ENCODE results near the gene QRICH1. TPM values are rescaled to one million over a fixed set of nuclear protein-coding genes. Genes with fewer than 3 reads are reported as not detected.

Gene QRICH1
- total and polyA plus RNA-seq, 2 donors: 53.3 to 75.8 TPM

DNA sequence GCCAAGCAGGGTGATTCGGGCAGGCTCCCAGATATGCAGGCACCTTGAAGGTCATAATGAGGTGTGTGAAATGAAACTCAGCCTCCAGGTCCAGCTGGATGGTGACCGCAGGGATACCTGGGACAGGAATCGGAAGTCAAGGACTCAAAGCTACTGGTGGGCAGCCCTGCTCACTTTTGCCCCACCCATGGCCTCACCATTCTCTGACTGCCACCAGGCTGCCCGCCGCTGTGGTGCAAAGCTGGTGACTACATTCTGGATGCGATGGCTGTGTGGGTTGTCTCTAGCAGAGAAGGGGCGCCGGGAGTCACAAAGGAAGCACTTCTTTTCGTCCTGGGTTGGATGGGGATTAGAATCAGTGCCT, 38.2 kb upstream of the QRICH1 start:
- no peak for DNase-seq (ENCODE audit: low read depth in 6 of 9, low spot score in 9 of 9)
- no peaks in the 10 kb centered on the region for H3K36me3 ChIP-seq (ENCODE audit: control insufficient read depth in 2 of 2, insufficient read depth in 2 of 2, low read length in 1 of 2)
- peaks cover 0 to 24% of the 10 kb centered on the region in 2 donors for H3K27me3 ChIP-seq (ENCODE audit: control insufficient read depth in 2 of 2, insufficient read depth in 1 of 2, low read length in 1 of 2)
- peaks cover 0 to 6% of the 10 kb centered on the region in 2 donors for H3K4me1 ChIP-seq (ENCODE audit: control insufficient read depth in 2 of 2, insufficient read depth in 2 of 2, low read length in 2 of 2)
- 96% methylated on average over 9 of the region's 9 CpGs for WGBS
- H3K27ac ChIP-seq (ENCODE audit: low read depth in 1 of 2, low read length in 1 of 2): no peak overlapping the region
- H3K9me3 ChIP-seq (ENCODE audit: control insufficient read depth in 2 of 2, insufficient read depth in 1 of 2, low read length in 1 of 2): no peaks in the 10 kb centered on the region
- peak overlapping the region in 1 of 2 donors; percentile 38 for H3K4me3 ChIP-seq (ENCODE audit: low read length in 2 of 2)

DNA sequence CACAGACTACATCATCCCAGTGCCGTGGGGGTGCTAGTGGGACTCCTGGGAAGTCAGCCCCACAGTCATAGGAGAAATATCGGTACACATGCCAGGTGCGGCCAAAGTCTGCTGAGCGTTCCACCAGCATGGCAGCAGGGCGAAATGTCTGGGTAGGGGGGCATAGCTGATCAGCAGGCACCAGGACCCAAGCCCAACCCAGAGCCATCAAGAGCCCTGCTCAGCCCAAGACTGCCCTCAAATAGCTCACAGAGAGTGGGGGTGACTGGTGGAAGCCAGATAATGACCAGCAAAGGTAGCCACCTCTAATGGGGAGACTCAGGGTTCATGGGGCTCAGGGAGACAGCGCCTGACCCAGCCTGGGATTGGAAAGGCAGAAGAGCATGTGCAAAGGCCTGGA, 37.7 kb upstream of the QRICH1 start:
- Histone ChIP-seq H3K36me3 (ENCODE audit: control insufficient read depth in 2 of 2, insufficient read depth in 2 of 2, low read length in 1 of 2) (no peaks in the 10 kb centered on the region), H3K4me1 (ENCODE audit: control insufficient read depth in 2 of 2, insufficient read depth in 2 of 2, low read length in 2 of 2) (peaks cover 0 to 6% of the 10 kb centered on the region in 2 donors), H3K27ac (ENCODE audit: low read depth in 1 of 2, low read length in 1 of 2) (no peak overlapping the region), H3K4me3 (ENCODE audit: low read length in 2 of 2) (no peak overlapping the region), H3K27me3 (ENCODE audit: control insufficient read depth in 2 of 2, insufficient read depth in 1 of 2, low read length in 1 of 2) (peaks cover 0 to 24% of the 10 kb centered on the region in 2 donors), H3K9me3 (ENCODE audit: control insufficient read depth in 2 of 2, insufficient read depth in 1 of 2, low read length in 1 of 2) (no peaks in the 10 kb centered on the region)
- over 99% methylated on average over 6 of the region's 6 CpGs for WGBS
- DNase-seq (ENCODE audit: low read depth in 6 of 9, low spot score in 9 of 9): no peak

DNA sequence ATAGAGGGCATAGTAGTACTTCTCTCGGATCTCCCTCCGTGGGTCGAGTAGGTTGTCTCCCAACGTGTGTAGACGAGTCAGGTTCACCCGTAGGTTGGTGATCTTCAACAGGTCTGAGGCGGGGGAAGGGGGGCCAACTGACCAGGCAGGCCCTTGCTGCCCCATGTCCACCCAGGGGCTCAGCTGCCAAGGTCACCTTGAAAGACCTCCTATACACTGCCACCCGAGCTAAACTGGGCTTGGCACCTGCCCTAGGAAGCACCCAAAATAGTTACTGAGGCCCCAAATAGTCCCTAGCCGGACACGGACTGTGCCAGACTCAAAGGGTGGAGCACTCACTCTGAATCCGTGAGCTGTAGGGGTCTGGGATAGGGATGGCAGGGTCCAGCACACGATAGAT, 37.2 kb upstream of the QRICH1 start:
- Histone ChIP-seq H3K27ac (ENCODE audit: low read depth in 1 of 2, low read length in 1 of 2) (no peak overlapping the region), H3K9me3 (ENCODE audit: control insufficient read depth in 2 of 2, insufficient read depth in 1 of 2, low read length in 1 of 2) (no peaks in the 10 kb centered on the region), H3K36me3 (ENCODE audit: control insufficient read depth in 2 of 2, insufficient read depth in 2 of 2, low read length in 1 of 2) (no peaks in the 10 kb centered on the region), H3K27me3 (ENCODE audit: control insufficient read depth in 2 of 2, insufficient read depth in 1 of 2, low read length in 1 of 2) (peaks cover 0 to 24% of the 10 kb centered on the region in 2 donors), H3K4me1 (ENCODE audit: control insufficient read depth in 2 of 2, insufficient read depth in 2 of 2, low read length in 2 of 2) (peaks cover 0 to 6% of the 10 kb centered on the region in 2 donors), H3K4me3 (ENCODE audit: low read length in 2 of 2) (no peak overlapping the region)
- 95% methylated on average over 12 of the region's 12 CpGs for WGBS
- no peak for DNase-seq (ENCODE audit: low read depth in 6 of 9, low spot score in 9 of 9)

DNA sequence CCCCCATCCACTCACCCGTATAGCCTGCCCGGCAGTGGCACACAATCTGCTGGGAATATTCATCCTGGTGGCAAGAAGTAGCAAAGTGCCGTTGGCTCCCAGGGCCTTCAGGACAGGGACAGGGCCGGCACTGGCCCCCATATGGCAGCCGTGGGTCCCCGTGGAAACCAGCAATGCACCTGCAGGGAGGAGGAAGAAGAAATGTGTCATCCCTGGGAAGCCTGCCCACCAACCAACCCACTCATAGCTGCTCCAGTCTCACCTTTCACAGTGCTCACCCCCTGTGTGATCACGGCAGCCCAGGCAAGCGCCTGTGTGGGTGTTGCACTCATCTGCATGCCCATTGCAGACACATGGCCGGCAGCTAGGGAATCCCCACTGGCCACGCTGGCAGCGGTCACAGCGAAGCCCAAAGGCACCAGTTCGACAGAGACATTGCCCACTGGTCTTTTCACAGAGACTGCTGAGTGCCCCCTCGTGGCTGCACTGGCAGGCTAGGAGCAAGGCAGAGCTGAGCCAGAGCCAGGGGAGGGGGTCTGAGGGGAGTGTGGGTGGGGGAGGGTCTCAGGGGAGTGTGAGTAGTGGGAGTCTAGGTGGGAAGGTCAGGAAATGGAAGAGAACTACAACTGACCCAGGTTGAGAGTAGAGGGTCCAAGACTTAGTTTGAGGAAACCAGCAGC, 31.3 kb upstream of the QRICH1 start:
- Histone ChIP-seq H3K4me1 (ENCODE audit: control insufficient read depth in 2 of 2, insufficient read depth in 2 of 2, low read length in 2 of 2) (peaks cover 5 to 14% of the 10 kb centered on the region in 2 donors), H3K27ac (ENCODE audit: low read depth in 1 of 2, low read length in 1 of 2) (no peak overlapping the region), H3K9me3 (ENCODE audit: control insufficient read depth in 2 of 2, insufficient read depth in 1 of 2, low read length in 1 of 2) (no peaks in the 10 kb centered on the region), H3K36me3 (ENCODE audit: control insufficient read depth in 2 of 2, insufficient read depth in 2 of 2, low read length in 1 of 2) (no peaks in the 10 kb centered on the region), H3K27me3 (ENCODE audit: control insufficient read depth in 2 of 2, insufficient read depth in 1 of 2, low read length in 1 of 2) (no peaks in the 10 kb centered on the region), H3K4me3 (ENCODE audit: low read length in 2 of 2) (no peak overlapping the region)
- 91% methylated on average over 14 of the region's 14 CpGs for WGBS
- DNase-seq (ENCODE audit: low read depth in 6 of 9, low spot score in 9 of 9): no peak

DNA sequence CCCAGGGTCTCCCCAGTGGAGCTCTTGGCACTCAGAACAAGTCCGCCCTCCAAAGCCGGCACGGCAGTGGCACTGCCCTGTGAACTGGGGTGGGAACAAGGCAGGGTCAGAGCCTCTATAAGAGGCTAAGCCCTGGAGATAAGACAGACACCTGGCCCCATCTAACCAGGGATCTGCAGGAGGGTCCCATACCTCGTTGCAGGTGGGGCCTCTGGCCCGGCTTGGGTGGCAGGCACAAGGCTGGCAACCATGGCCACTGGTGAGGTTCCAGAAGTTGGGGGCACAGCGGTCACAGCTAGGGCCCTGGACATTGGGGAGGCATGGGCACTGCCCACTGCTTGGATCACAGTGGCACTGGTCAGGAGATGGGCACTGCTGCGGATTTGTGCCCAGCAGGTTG, 30.3 kb upstream of the QRICH1 start:
- peaks cover 0 to under 1% of the 10 kb centered on the region in 2 donors for H3K36me3 ChIP-seq (ENCODE audit: control insufficient read depth in 2 of 2, insufficient read depth in 2 of 2, low read length in 1 of 2)
- no peak overlapping the region for H3K4me3 ChIP-seq (ENCODE audit: low read length in 2 of 2)
- H3K4me1 ChIP-seq (ENCODE audit: control insufficient read depth in 2 of 2, insufficient read depth in 2 of 2, low read length in 2 of 2): peaks cover 14 to 23% of the 10 kb centered on the region in 2 donors
- no peak for DNase-seq (ENCODE audit: low read depth in 6 of 9, low spot score in 9 of 9)
- no peaks in the 10 kb centered on the region for H3K9me3 ChIP-seq (ENCODE audit: control insufficient read depth in 2 of 2, insufficient read depth in 1 of 2, low read length in 1 of 2)
- no peaks in the 10 kb centered on the region for H3K27me3 ChIP-seq (ENCODE audit: control insufficient read depth in 2 of 2, insufficient read depth in 1 of 2, low read length in 1 of 2)
- H3K27ac ChIP-seq (ENCODE audit: low read depth in 1 of 2, low read length in 1 of 2): no peak overlapping the region
- 91% methylated on average over 7 of the region's 7 CpGs for WGBS

DNA sequence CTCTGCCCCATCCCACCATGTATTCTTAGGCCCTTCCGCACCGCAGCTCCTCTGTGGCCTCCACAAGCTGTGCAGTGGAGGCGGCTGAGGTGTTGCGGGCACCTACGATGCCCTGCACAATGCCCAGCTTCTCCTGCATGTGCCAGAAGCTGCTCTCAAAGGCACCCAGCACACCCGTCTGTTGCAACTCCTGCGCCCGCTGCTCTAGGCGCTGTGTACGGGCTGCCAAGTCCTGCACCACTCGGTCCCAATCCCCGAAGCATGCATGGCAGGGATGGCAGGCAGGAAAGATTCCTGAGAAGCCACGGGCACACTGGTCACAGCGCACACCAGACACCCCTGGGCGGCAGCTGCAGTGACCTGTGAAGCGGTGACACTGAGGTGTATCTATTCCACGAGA, 29.8 kb upstream of the QRICH1 start:
- H3K4me1 ChIP-seq (ENCODE audit: control insufficient read depth in 2 of 2, insufficient read depth in 2 of 2, low read length in 2 of 2): peaks cover 16 to 25% of the 10 kb centered on the region in 2 donors
- DNase-seq (ENCODE audit: low read depth in 6 of 9, low spot score in 9 of 9): no peak
- H3K9me3 ChIP-seq (ENCODE audit: control insufficient read depth in 2 of 2, insufficient read depth in 1 of 2, low read length in 1 of 2): no peaks in the 10 kb centered on the region
- WGBS: 98% methylated on average over 17 of the region's 17 CpGs
- H3K27ac ChIP-seq (ENCODE audit: low read depth in 1 of 2, low read length in 1 of 2): no peak overlapping the region
- H3K27me3 ChIP-seq (ENCODE audit: control insufficient read depth in 2 of 2, insufficient read depth in 1 of 2, low read length in 1 of 2): no peaks in the 10 kb centered on the region
- H3K36me3 ChIP-seq (ENCODE audit: control insufficient read depth in 2 of 2, insufficient read depth in 2 of 2, low read length in 1 of 2): peaks cover 4 to 6% of the 10 kb centered on the region in 2 donors
- H3K4me3 ChIP-seq (ENCODE audit: low read length in 2 of 2): no peak overlapping the region

DNA sequence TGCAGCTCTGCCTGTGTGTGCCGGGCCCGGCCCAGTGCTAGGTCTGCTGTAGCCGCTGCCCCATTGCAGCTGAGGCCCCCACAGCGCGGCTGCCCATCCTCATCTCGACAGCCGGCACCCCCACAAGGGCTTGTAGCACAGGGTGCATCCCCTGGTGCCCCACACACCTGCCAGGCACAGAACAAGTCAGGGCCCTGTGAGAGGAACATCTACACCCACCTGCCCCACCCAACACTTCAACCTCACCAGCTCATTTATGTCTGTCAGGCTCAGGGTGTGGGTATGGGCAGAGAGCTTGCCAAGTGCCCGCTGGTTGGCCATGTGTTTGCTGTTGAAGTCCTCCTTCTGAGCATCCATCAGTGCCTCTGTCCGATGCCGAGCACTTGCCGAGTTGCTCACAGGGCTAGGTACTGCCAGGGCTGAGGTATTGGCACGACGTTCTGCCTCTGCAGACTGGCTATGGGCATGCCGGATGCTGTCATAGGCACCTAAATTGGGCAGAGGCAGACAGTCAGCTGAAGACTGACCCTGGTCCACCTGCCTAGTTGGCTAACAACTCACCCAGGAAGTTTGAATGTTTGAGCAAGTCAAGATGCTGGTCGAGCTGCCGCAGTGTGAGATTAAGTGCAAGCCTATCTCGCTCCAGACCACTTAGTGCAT, 29.1 kb upstream of the QRICH1 start:
- Histone ChIP-seq H3K4me3 (ENCODE audit: low read length in 2 of 2) (no peak overlapping the region), H3K27me3 (ENCODE audit: control insufficient read depth in 2 of 2, insufficient read depth in 1 of 2, low read length in 1 of 2) (no peaks in the 10 kb centered on the region), H3K27ac (ENCODE audit: low read depth in 1 of 2, low read length in 1 of 2) (no peak overlapping the region), H3K36me3 (ENCODE audit: control insufficient read depth in 2 of 2, insufficient read depth in 2 of 2, low read length in 1 of 2) (peaks cover 9 to 12% of the 10 kb centered on the region in 2 donors), H3K4me1 (ENCODE audit: control insufficient read depth in 2 of 2, insufficient read depth in 2 of 2, low read length in 2 of 2) (peaks cover 16 to 25% of the 10 kb centered on the region in 2 donors), H3K9me3 (ENCODE audit: control insufficient read depth in 2 of 2, insufficient read depth in 1 of 2, low read length in 1 of 2) (no peaks in the 10 kb centered on the region)
- WGBS: 97% methylated on average over 17 of the region's 17 CpGs
- DNase-seq (ENCODE audit: low read depth in 6 of 9, low spot score in 9 of 9): no peak

DNA sequence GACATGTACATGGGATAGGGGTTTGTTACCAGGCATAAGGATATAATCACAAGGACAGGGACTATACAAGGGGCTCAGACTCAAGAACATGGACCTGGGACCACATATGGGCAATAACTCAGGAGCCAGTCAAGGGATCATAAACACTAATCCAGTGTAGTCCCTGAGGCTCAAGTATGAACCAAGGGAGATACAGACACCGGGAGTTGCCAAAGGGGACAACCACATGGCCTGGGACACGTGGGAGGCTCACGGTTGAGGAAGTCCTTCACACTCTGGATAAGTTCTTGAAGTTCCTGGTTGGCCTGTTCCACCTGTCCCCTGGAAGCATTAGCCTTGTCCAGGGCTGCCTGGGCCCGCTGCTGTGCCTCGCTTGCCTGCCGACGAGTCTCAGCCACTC, 28.6 kb upstream of the QRICH1 start:
- no peaks in the 10 kb centered on the region for H3K27me3 ChIP-seq (ENCODE audit: control insufficient read depth in 2 of 2, insufficient read depth in 1 of 2, low read length in 1 of 2)
- no peak overlapping the region for H3K27ac ChIP-seq (ENCODE audit: low read depth in 1 of 2, low read length in 1 of 2)
- DNase-seq (ENCODE audit: low read depth in 6 of 9, low spot score in 9 of 9): no peak
- no peak overlapping the region for H3K4me3 ChIP-seq (ENCODE audit: low read length in 2 of 2)
- no peaks in the 10 kb centered on the region for H3K9me3 ChIP-seq (ENCODE audit: control insufficient read depth in 2 of 2, insufficient read depth in 1 of 2, low read length in 1 of 2)
- 98% methylated on average over 7 of the region's 7 CpGs for WGBS
- H3K36me3 ChIP-seq (ENCODE audit: control insufficient read depth in 2 of 2, insufficient read depth in 2 of 2, low read length in 1 of 2): peaks cover 14 to 18% of the 10 kb centered on the region in 2 donors
- peaks cover 16 to 25% of the 10 kb centered on the region in 2 donors for H3K4me1 ChIP-seq (ENCODE audit: control insufficient read depth in 2 of 2, insufficient read depth in 2 of 2, low read length in 2 of 2)

DNA sequence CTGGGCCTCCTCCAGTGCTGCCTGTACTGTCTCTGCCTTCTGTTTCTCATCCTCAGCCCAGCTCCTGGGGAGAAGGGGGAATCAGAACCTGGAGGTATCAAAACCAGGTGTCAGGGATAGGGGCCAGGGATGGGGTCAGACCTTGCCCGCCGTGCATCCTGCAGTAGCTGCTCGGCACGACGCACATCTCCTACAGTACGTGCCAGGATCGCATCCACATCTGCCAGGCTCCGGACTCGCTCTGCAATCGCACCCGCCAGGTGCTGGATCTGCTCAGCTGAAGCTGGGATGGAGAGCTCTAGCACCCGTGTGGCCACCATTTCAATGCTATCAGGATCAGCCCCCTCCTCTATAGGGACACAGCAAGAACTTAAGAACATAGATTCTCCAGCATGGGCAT, 28.2 kb upstream of the QRICH1 start:
- H3K36me3 ChIP-seq (ENCODE audit: control insufficient read depth in 2 of 2, insufficient read depth in 2 of 2, low read length in 1 of 2): peaks cover 19 to 22% of the 10 kb centered on the region in 2 donors
- no peak overlapping the region for H3K4me3 ChIP-seq (ENCODE audit: low read length in 2 of 2)
- WGBS: 98% methylated on average over 12 of the region's 12 CpGs
- peaks cover 16 to 25% of the 10 kb centered on the region in 2 donors for H3K4me1 ChIP-seq (ENCODE audit: control insufficient read depth in 2 of 2, insufficient read depth in 2 of 2, low read length in 2 of 2)
- no peaks in the 10 kb centered on the region for H3K9me3 ChIP-seq (ENCODE audit: control insufficient read depth in 2 of 2, insufficient read depth in 1 of 2, low read length in 1 of 2)
- no peak for DNase-seq (ENCODE audit: low read depth in 6 of 9, low spot score in 9 of 9)
- H3K27me3 ChIP-seq (ENCODE audit: control insufficient read depth in 2 of 2, insufficient read depth in 1 of 2, low read length in 1 of 2): no peaks in the 10 kb centered on the region
- peak overlapping the region in 1 of 2 donors; percentile 97 for H3K27ac ChIP-seq (ENCODE audit: low read depth in 1 of 2, low read length in 1 of 2)
